DND-41 (cell line): ENCODE measurements around the gene ABI3.

Experiments
- CTCF ChIP-seq: IDR thresholded peaks from 2 replicates; pipeline ENCODE4 v1.5.1; 2012; ENCODE audit warnings: borderline replicate concordance, low read length, moderate library complexity, mild to moderate bottlenecking; ENCODE audit not compliant: poor library complexity, severe bottlenecking; ENCODE audit errors: extremely low read depth
- EZH2 ChIP-seq: IDR thresholded peaks from 3 replicates; pipeline ENCODE4 v1.6.1; 2012; ENCODE audit warnings: borderline replicate concordance, low read depth, mild to moderate bottlenecking, moderate library complexity, low read length, inconsistent platforms; ENCODE audit not compliant: severe bottlenecking

- no peak for TF ChIP-seq EZH2
- TF ChIP-seq CTCF, result no peak
Measured at GRCh38 chr17:49247944-49248343, 37.4 kb downstream of the ABI3 start.
